ENCODE results near the gene ACER2.

ACER2 gene

GRCh38 chr9:19490269-19490668, 81.5 kb downstream of the ACER2 start:
- FAIRE-seq: no peak

DNA sequence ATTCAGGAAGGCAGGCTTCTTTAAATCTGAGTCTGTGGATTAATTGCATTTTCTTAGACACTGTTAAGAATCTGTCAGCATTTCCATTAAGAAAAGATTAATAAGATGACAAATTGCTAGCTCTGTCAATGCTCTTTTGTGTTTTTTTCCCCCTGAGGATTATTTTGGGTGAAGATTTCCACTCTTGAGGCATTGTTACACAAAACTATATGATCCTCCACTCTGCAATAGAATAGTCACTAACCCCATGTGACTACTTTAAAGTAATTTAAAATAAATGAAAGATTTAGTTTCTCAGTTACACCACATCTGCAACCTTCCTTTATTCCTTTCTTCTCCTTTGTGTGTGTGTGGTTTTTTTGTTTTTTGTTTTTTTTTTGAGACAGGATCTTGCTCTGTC, 82.0 kb downstream of the ACER2 start:
- no peak for FAIRE-seq

GRCh38 chr9:19492775-19493173, 84.0 kb downstream of the ACER2 start:
- FAIRE-seq: no peak

- FAIRE-seq: peak; percentile 76
These were observed 84.5 kb downstream of the ACER2 start for GRCh38 chr9:19493174-19493811.

- FAIRE-seq: no peak
These were observed 85.1 kb downstream of the ACER2 start for GRCh38 chr9:19493876-19494275.

- no peak for FAIRE-seq
These were observed 86.6 kb downstream of the ACER2 start for GRCh38 chr9:19495186-19496028.

GRCh38 chr9:19496321-19497050, 87.7 kb downstream of the ACER2 start:
- no peak for FAIRE-seq

- no peak for FAIRE-seq
These were observed 88.5 kb downstream of the ACER2 start for GRCh38 chr9:19497276-19497675.

DNA sequence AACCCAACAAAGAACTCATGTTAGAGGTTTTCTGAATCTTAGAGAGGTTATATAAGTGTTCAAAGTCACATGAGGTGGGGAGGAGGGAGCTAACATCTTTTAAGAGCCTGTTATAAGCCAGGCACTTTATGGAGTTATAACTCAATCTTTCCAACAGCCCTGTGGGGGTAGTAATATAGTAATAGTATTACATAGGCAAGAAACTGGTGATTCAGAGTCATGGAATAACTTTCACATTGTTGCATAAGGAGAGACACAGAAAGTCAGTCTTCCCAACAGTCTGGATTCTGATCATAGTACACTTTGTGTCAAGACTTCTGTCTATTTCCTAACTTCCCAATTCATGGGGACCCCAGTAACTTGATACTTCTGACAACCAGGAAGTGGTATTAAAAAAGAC, 89.2 kb downstream of the ACER2 start:
- FAIRE-seq: no peak

Measured in A204.1 (cell line).